ENCODE data around the gene PLA2G7.

PLA2G7 gene

GRCh38 chr6:46735720-46736031 is 501 bp upstream of the PLA2G7 start:
- Mint-ChIP-seq H3K36me3 (ENCODE audit: low read depth) (no peaks in the 10 kb centered on the region), H3K4me1 (ENCODE audit: low read depth) (no peaks in the 10 kb centered on the region), H3K27ac (no peak overlapping the region), H3K4me3 (no peak overlapping the region), H3K9me3 (no peaks in the 10 kb centered on the region), H3K27me3 (ENCODE audit: low read depth) (peaks cover 55% of the 10 kb centered on the region)

- Mint-ChIP-seq H3K36me3 (ENCODE audit: low read depth) (no peaks in the 10 kb centered on the region), H3K27ac (no peak overlapping the region), H3K27me3 (ENCODE audit: low read depth) (peaks cover 52% of the 10 kb centered on the region), H3K4me1 (ENCODE audit: low read depth) (no peaks in the 10 kb centered on the region), H3K9me3 (no peaks in the 10 kb centered on the region), H3K4me3 (no peak overlapping the region)
These were observed 1.8 kb downstream of the PLA2G7 start for GRCh38 chr6:46733341-46733801.

DNA sequence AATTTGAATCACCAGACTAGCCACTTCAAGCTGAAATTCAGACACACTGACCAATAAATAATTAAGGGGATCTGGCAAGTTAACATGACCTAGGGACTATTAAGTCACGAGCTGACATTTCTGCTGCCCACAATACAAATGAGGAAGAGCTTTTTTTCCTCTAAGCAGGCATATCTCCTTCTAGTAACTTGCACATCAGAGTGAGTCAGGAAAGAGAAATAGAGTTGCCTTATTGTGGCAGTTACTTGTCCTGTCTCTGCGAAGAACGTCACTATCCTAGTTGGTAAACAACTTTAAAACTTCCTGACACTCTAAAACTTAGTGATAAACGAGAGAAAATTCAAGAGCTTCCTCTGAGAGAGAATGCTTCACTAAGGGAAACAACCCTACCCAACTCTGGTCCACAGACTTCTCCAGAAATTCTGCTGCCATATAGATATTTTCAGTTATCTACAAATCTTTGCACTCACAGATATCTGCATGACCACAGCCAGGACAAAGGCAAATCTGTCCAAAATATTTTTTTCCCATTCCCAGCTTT is 4.2 kb downstream of the PLA2G7 start:
- H3K36me3 Mint-ChIP-seq (ENCODE audit: low read depth) = no peaks in the 10 kb centered on the region
- H3K4me3 Mint-ChIP-seq = no peak overlapping the region
- H3K9me3 Mint-ChIP-seq = no peaks in the 10 kb centered on the region
- H3K27ac Mint-ChIP-seq = no peak overlapping the region
- peaks cover 43% of the 10 kb centered on the region for H3K27me3 Mint-ChIP-seq (ENCODE audit: low read depth)
- H3K4me1 Mint-ChIP-seq (ENCODE audit: low read depth) = no peaks in the 10 kb centered on the region

- no peaks in the 10 kb centered on the region for H3K9me3 Mint-ChIP-seq
- H3K36me3 Mint-ChIP-seq (ENCODE audit: low read depth) = no peaks in the 10 kb centered on the region
- H3K27ac Mint-ChIP-seq = no peak overlapping the region
- H3K4me3 Mint-ChIP-seq = no peak overlapping the region
- no peaks in the 10 kb centered on the region for H3K4me1 Mint-ChIP-seq (ENCODE audit: low read depth)
- peaks cover 36% of the 10 kb centered on the region for H3K27me3 Mint-ChIP-seq (ENCODE audit: low read depth)
These were observed 5.3 kb downstream of the PLA2G7 start for GRCh38 chr6:46729787-46730326.

DNA sequence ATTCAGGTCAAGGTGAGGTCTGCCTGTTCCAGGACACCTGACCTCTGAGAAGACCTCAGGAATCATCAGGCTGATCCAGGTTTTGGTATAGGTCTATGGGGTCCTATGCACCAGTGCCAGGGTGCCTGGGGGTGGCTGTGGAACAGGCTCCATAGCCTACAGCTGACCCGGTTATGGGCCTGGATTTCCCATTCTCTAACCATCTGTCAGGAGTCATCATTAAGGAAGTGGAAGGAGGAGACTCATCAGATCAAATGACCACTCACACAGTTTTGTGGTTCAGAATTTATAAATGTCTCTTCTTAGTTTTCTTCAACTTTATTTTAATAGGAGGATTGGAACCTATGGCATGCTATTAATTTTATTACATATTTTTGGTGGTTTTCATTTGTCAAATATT is 14.8 kb downstream of the PLA2G7 start:
- Mint-ChIP-seq H3K9me3 (no peaks in the 10 kb centered on the region), H3K27ac (no peak overlapping the region), H3K4me3 (no peak overlapping the region), H3K27me3 (ENCODE audit: low read depth) (peaks cover 12% of the 10 kb centered on the region), H3K4me1 (ENCODE audit: low read depth) (no peaks in the 10 kb centered on the region), H3K36me3 (ENCODE audit: low read depth) (no peaks in the 10 kb centered on the region)

DNA sequence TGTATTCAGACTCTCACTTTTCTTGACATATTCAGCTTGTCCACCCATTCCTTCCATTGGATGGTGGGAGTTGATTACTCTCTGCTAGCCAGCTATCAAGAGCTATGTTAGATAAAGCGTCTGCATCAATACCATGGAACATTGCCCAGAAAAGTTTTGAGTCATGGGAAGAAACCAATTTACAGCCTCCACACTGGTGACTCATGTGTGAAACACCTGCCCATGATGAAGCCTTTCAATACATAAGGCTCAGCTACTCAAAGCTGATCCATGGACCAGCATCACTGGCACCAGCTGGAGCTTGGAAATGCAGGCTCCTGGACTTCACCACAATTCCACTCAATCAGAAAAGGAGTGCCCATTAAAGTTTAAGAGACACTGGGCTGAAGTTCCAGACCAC is 16.1 kb downstream of the PLA2G7 start:
- H3K9me3 Mint-ChIP-seq = no peaks in the 10 kb centered on the region
- no peak overlapping the region for H3K27ac Mint-ChIP-seq
- peaks cover 10% of the 10 kb centered on the region for H3K27me3 Mint-ChIP-seq (ENCODE audit: low read depth)
- H3K36me3 Mint-ChIP-seq (ENCODE audit: low read depth) = no peaks in the 10 kb centered on the region
- no peaks in the 10 kb centered on the region for H3K4me1 Mint-ChIP-seq (ENCODE audit: low read depth)
- H3K4me3 Mint-ChIP-seq = no peak overlapping the region

- Mint-ChIP-seq H3K27me3 (ENCODE audit: low read depth) (peaks cover 3% of the 10 kb centered on the region), H3K27ac (no peak overlapping the region), H3K9me3 (no peaks in the 10 kb centered on the region), H3K4me1 (ENCODE audit: low read depth) (no peaks in the 10 kb centered on the region), H3K36me3 (ENCODE audit: low read depth) (no peaks in the 10 kb centered on the region), H3K4me3 (no peak overlapping the region)
These were observed 20.0 kb downstream of the PLA2G7 start for GRCh38 chr6:46715141-46715540.

DNA sequence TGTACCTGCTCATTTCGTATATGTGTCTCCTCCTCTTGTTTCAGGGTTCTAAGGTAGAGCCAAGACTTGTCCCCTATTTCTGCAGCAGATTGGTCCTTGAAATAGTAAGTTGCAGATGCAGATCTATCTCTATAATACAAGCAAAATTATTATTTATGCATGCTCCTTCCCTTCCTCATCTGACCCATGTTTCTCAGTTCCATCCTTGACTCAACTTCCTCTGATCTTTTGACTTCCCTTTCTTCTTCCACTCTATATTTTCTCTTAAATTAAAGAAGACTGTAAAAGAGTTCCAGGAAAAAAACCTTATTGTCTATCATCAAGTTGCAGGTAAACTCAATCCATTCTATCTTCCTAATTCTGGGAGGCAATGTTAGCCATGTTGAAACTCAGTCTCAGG is 23.7 kb downstream of the PLA2G7 start:
- Mint-ChIP-seq H3K4me3 (no peak overlapping the region), H3K9me3 (no peaks in the 10 kb centered on the region), H3K27ac (no peak overlapping the region), H3K4me1 (ENCODE audit: low read depth) (no peaks in the 10 kb centered on the region), H3K36me3 (ENCODE audit: low read depth) (no peaks in the 10 kb centered on the region), H3K27me3 (ENCODE audit: low read depth) (no peaks in the 10 kb centered on the region)

DNA sequence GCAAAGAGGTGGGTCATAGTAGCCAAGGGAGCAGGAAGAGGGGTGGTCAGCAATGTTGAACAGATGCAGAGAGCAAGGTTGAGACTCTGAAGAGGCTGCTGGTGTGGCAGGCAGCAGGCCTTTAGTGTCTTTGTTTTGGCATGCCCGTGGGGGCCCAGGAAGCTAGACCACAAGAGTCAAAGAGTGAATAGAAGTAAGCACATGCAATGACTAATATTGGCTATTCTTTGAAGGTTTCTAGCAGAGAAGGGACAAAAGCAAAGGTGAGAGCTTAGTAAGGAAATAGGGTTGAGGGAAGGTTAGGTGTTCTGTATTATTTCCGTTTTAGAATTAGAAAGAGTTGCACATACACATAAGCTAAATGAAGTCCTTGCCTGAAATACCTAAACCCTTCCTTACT is 28.7 kb downstream of the PLA2G7 start:
- H3K36me3 Mint-ChIP-seq (ENCODE audit: low read depth) = no peaks in the 10 kb centered on the region
- H3K4me1 Mint-ChIP-seq (ENCODE audit: low read depth) = no peaks in the 10 kb centered on the region
- peaks cover 22% of the 10 kb centered on the region for H3K27me3 Mint-ChIP-seq (ENCODE audit: low read depth)
- H3K9me3 Mint-ChIP-seq = no peaks in the 10 kb centered on the region
- H3K4me3 Mint-ChIP-seq = no peak overlapping the region
- H3K27ac Mint-ChIP-seq = no peak overlapping the region

- H3K9me3 Mint-ChIP-seq = no peaks in the 10 kb centered on the region
- no peaks in the 10 kb centered on the region for H3K36me3 Mint-ChIP-seq (ENCODE audit: low read depth)
- H3K27me3 Mint-ChIP-seq (ENCODE audit: low read depth) = peaks cover 22% of the 10 kb centered on the region
- H3K4me1 Mint-ChIP-seq (ENCODE audit: low read depth) = no peaks in the 10 kb centered on the region
- H3K27ac Mint-ChIP-seq = no peak overlapping the region
- no peak overlapping the region for H3K4me3 Mint-ChIP-seq
These were observed 30.6 kb downstream of the PLA2G7 start for GRCh38 chr6:46704562-46704961.

GRCh38 chr6:46699970-46700369 is 35.2 kb downstream of the PLA2G7 start:
- Mint-ChIP-seq H3K9me3 (no peaks in the 10 kb centered on the region), H3K36me3 (ENCODE audit: low read depth) (no peaks in the 10 kb centered on the region), H3K4me3 (no peak overlapping the region), H3K27ac (no peak overlapping the region), H3K4me1 (ENCODE audit: low read depth) (no peaks in the 10 kb centered on the region), H3K27me3 (ENCODE audit: low read depth) (peaks cover 19% of the 10 kb centered on the region)

DNA sequence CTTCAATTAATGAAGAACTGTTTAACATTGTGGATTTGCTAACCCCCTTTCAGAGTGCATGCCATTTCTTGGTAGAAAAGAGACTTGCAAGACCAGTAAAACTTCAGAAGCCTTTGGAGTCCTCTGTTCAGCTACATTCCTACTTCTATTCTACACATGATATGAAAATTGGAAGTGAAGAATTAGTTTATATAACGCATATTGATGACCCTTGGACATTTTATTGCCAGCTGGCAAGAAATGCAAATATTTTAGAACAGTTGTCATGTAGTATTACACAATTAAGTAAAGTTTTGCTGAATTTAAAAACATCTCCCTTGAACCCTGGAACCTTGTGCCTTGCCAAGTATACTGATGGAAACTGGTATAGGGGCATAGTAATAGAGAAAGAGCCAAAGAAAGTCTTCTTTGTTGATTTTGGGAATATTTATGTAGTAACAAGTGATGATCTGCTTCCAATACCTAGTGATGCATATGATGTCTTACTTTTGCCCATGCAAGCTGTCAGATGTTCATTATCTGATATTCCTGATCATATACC is 44.2 kb downstream of the PLA2G7 start:
- Mint-ChIP-seq H3K4me3 (no peak overlapping the region), H3K9me3 (no peaks in the 10 kb centered on the region), H3K27ac (no peak overlapping the region)

GRCh38 chr6:46690141-46690755 is 44.9 kb downstream of the PLA2G7 start:
- peaks cover 10% of the 10 kb centered on the region for H3K27me3 Mint-ChIP-seq (ENCODE audit: low read depth)
- H3K27ac Mint-ChIP-seq = no peak overlapping the region
- no peaks in the 10 kb centered on the region for H3K9me3 Mint-ChIP-seq
- no peaks in the 10 kb centered on the region for H3K4me1 Mint-ChIP-seq (ENCODE audit: low read depth)
- H3K36me3 Mint-ChIP-seq (ENCODE audit: low read depth) = no peaks in the 10 kb centered on the region
- no peak overlapping the region for H3K4me3 Mint-ChIP-seq

More for the DNA sequence above, 44.2 kb downstream of the PLA2G7 start:
- no peaks in the 10 kb centered on the region for H3K4me1 Mint-ChIP-seq (ENCODE audit: low read depth)
- H3K36me3 Mint-ChIP-seq (ENCODE audit: low read depth) = no peaks in the 10 kb centered on the region
- peaks cover 10% of the 10 kb centered on the region for H3K27me3 Mint-ChIP-seq (ENCODE audit: low read depth)

DNA sequence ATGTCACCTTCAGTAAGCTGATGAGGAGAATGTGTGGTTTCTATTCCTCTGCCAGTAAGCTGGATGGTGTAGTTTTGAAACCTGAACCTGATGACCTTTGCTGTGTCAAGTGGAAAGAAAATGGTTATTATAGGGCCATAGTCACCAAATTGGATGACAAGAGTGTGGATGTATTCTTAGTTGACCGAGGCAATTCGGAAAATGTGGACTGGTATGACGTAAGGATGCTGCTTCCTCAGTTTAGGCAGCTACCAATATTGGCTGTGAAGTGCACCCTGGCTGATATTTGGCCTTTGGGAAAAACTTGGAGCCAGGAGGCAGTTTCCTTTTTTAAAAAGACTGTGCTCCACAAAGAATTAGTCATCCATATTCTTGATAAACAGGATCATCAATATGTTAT is 45.5 kb downstream of the PLA2G7 start:
- no peaks in the 10 kb centered on the region for H3K36me3 Mint-ChIP-seq (ENCODE audit: low read depth)
- no peaks in the 10 kb centered on the region for H3K4me1 Mint-ChIP-seq (ENCODE audit: low read depth)
- peaks cover 10% of the 10 kb centered on the region for H3K27me3 Mint-ChIP-seq (ENCODE audit: low read depth)
- no peak overlapping the region for H3K27ac Mint-ChIP-seq
- H3K9me3 Mint-ChIP-seq = no peaks in the 10 kb centered on the region
- H3K4me3 Mint-ChIP-seq = no peak overlapping the region

DNA sequence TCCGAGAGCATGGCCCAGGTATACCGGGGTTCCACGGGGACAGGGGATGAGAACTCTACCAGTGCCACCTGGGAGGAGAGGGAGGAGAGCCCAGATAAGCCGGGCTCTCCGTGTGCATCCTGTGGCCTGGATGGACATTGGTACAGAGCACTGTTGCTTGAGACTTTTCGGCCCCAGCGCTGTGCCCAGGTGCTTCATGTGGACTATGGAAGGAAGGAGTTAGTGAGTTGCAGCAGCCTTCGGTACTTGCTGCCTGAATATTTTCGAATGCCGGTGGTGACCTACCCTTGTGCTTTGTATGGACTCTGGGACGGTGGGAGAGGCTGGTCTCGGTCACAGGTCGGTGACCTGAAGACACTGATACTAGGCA is 46.2 kb downstream of the PLA2G7 start:
- Mint-ChIP-seq H3K9me3 (no peaks in the 10 kb centered on the region), H3K27me3 (ENCODE audit: low read depth) (peaks cover 10% of the 10 kb centered on the region), H3K4me3 (no peak overlapping the region), H3K4me1 (ENCODE audit: low read depth) (no peaks in the 10 kb centered on the region), H3K36me3 (ENCODE audit: low read depth) (no peaks in the 10 kb centered on the region), H3K27ac (no peak overlapping the region)

Data from T-helper 1 cell treated with Interleukin-12 subunit alpha and Interleukin-12 subunit beta and Interleukin-4 antibody, amounts not matched to agents 30 μg/mL and 1 μg/mL, for 36 hours (primary cell).